IMR-90 (cell line): ENCODE data around the gene PAM16. TPM values are rescaled to one million over a fixed set of nuclear protein-coding genes. Genes with fewer than 3 reads are reported as not detected.

ENCODE experiments used
- ATAC-seq: fragments of 200-7000 bp; cut with Tn5 transposase; 2 replicates; pipeline ENCODE4 v1.9.1; 2020; ENCODE audit warnings: low read depth, mild to moderate bottlenecking, moderate library complexity
- BruUV-seq: library from RNA; stranded (reverse); fragments of 400-500 nt; replicated peaks from 2 replicates; lab custom pipeline; 2021; lab: Mats Ljungman, UMichigan
- CTCF ChIA-PET: fragments of 300-600 bp; formaldehyde crosslinking; extraction: SDS; loops from one replicate; lab custom pipeline; 2021; ENCODE audit warnings: antibody characterized with exemption; lab: Yijun Ruan, JAX
- POLR2A ChIA-PET: fragments of 300-600 bp; sonication (Branson Sonifier 250); formaldehyde crosslinking; loops from one replicate; lab custom pipeline; 2022; ENCODE audit warnings: antibody characterized with exemption; ENCODE audit not compliant: unreplicated experiment; lab: Charles Lee
- DNase-seq: peaks from one replicate; pipeline ENCODE4 v3.0.0; 2013
- H2AFZ ChIP-seq: replicated peaks from 2 replicates; pipeline ENCODE3; 2013; ENCODE audit warnings: low read length, mild to moderate bottlenecking; ENCODE audit not compliant: poor library complexity
- H2AK5ac ChIP-seq: 2 replicates; pipeline ENCODE4 v1.6.1; 2013; ENCODE audit warnings: low read depth, low read length, inconsistent platforms
- H2AK9ac ChIP-seq: replicated peaks from 2 replicates; pipeline ENCODE3; 2013; ENCODE audit warnings: mild to moderate bottlenecking, low read depth, low read length, moderate library complexity; ENCODE audit not compliant: poor library complexity
- H2BK120ac ChIP-seq: 2 replicates; pipeline ENCODE4 v1.6.1; 2013; ENCODE audit warnings: low read depth, low read length, inconsistent platforms
- H2BK15ac ChIP-seq: 3 replicates; pipeline ENCODE4 v1.6.1; 2013; ENCODE audit warnings: low read depth, low read length, inconsistent platforms
- H2BK20ac ChIP-seq: 2 replicates; pipeline ENCODE4 v1.6.1; 2013; ENCODE audit warnings: low read depth, mild to moderate bottlenecking, inconsistent platforms, low read length, moderate library complexity
- H2BK5ac ChIP-seq: 2 replicates; pipeline ENCODE4 v1.6.1; 2013; ENCODE audit warnings: mild to moderate bottlenecking, low read depth, low read length, inconsistent platforms; ENCODE audit not compliant: poor library complexity, severe bottlenecking
- H3K14ac ChIP-seq: replicated peaks from 2 replicates; pipeline ENCODE4 v1.6.1; 2013; ENCODE audit warnings: low read depth, low read length, inconsistent platforms
- H3K18ac ChIP-seq: 2 replicates; pipeline ENCODE4 v1.6.1; 2013; ENCODE audit warnings: low read depth, low read length, control low read depth
- H3K23ac ChIP-seq: 2 replicates; pipeline ENCODE4 v1.6.1; 2013; ENCODE audit warnings: low read depth, low read length, inconsistent platforms
- H3K27ac ChIP-seq: 2 replicates; pipeline ENCODE4 v1.5.1; 2013; ENCODE audit warnings: mild to moderate bottlenecking, control low read depth, low read length; ENCODE audit not compliant: insufficient read depth
- H3K27me3 ChIP-seq: 2 replicates; pipeline ENCODE4 v1.6.1; 2013; ENCODE audit warnings: low read length; ENCODE audit not compliant: control insufficient read depth, insufficient read depth
- H3K36me3 ChIP-seq: 2 replicates; pipeline ENCODE4 v1.6.1; 2013; ENCODE audit warnings: low read length, mixed read lengths; ENCODE audit not compliant: control insufficient read depth, insufficient read depth
- H3K4ac ChIP-seq: 2 replicates; pipeline ENCODE4 v1.6.1; 2013; ENCODE audit warnings: low read depth, low read length, inconsistent platforms
- H3K4me1 ChIP-seq: 2 replicates; pipeline ENCODE4 v1.6.1; 2013; ENCODE audit warnings: low read length, mixed read lengths; ENCODE audit not compliant: control insufficient read depth, insufficient read depth
- H3K4me2 ChIP-seq: 2 replicates; pipeline ENCODE4 v1.6.1; 2013; ENCODE audit warnings: low read depth, mild to moderate bottlenecking, control low read depth, low read length, moderate library complexity
- H3K4me3 ChIP-seq: 2 replicates; pipeline ENCODE4 v1.5.1; 2013; ENCODE audit warnings: low read depth, mild to moderate bottlenecking, control low read depth, low read length, moderate library complexity; ENCODE audit not compliant: insufficient read depth
- H3K56ac ChIP-seq: 2 replicates; pipeline ENCODE4 v1.6.1; 2013; ENCODE audit warnings: low read length, inconsistent platforms; ENCODE audit not compliant: insufficient read depth; ENCODE audit errors: extremely low read depth
- H3K79me1 ChIP-seq, 2 experiments: 2 replicates each; pipeline ENCODE4 v1.6.1; 2013; ENCODE audit warnings: low read length in 2 of 2, inconsistent platforms in 1 of 2, low read depth in 1 of 2
- H3K9ac ChIP-seq: 2 replicates; pipeline ENCODE4 v1.6.1; 2013; ENCODE audit warnings: low read depth, low read length, control low read depth
- H3K9me1 ChIP-seq: 2 replicates; pipeline ENCODE4 v1.6.1; 2013; ENCODE audit warnings: low read length, inconsistent platforms; ENCODE audit not compliant: insufficient read depth
- H3K9me3 ChIP-seq: 2 replicates; pipeline ENCODE4 v1.6.1; 2013; ENCODE audit warnings: low read length; ENCODE audit not compliant: control insufficient read depth, insufficient read depth
- H4K20me1 ChIP-seq: 2 replicates; pipeline ENCODE4 v1.6.1; 2013; ENCODE audit warnings: low read length, inconsistent platforms; ENCODE audit not compliant: insufficient read depth
- H4K5ac ChIP-seq: 2 replicates; pipeline ENCODE4 v1.6.1; 2013; ENCODE audit warnings: mild to moderate bottlenecking, low read depth, low read length, control low read depth
- H4K8ac ChIP-seq, 2 experiments: 2 replicates each; pipeline ENCODE4 v1.6.1; 2013; ENCODE audit warnings: low read depth in 2 of 2, low read length in 2 of 2, control low read depth in 1 of 2, inconsistent platforms in 1 of 2
- H4K91ac ChIP-seq: 2 replicates; pipeline ENCODE4 v1.6.1; 2013; ENCODE audit warnings: low read depth, low read length, inconsistent platforms; ENCODE audit not compliant: insufficient read depth
- CEBPB ChIP-seq: IDR thresholded peaks from 2 replicates; pipeline ENCODE4 v1.6.1; 2012; ENCODE audit warnings: low read depth, low read length, improper control_type of control experiment
- CHD1 ChIP-seq: IDR thresholded peaks from 2 replicates; pipeline ENCODE4 v1.6.1; 2012; ENCODE audit warnings: low read depth, low read length, improper control_type of control experiment
- FOS ChIP-seq: fragments of 150-350 bp; IDR thresholded peaks from 2 replicates; pipeline ENCODE4 v1.6.1; 2016; ENCODE audit warnings: low read depth, low read length
- MAFK ChIP-seq: IDR thresholded peaks from 2 replicates; pipeline ENCODE4 v1.6.1; 2012; ENCODE audit warnings: low read depth, low read length, improper control_type of control experiment
- MAZ ChIP-seq: IDR thresholded peaks from 2 replicates; pipeline ENCODE4 v1.6.1; 2012; ENCODE audit warnings: low read depth, mild to moderate bottlenecking, low read length, improper control_type of control experiment, moderate library complexity, borderline replicate concordance
- MXI1 ChIP-seq: IDR thresholded peaks from 2 replicates; pipeline ENCODE4 v1.6.1; 2012; ENCODE audit warnings: low read depth, mild to moderate bottlenecking, low read length, moderate library complexity, borderline replicate concordance
- NFE2L2 ChIP-seq: fragments of 150-350 bp; IDR thresholded peaks from 2 replicates; pipeline ENCODE4 v1.6.1; 2016; ENCODE audit warnings: low read depth, mild to moderate bottlenecking, low read length
- POLR2A ChIP-seq: IDR thresholded peaks from 2 replicates; pipeline ENCODE4 v1.6.1; 2012; ENCODE audit warnings: mild to moderate bottlenecking, low read depth, low read length
- RAD21 ChIP-seq: IDR thresholded peaks from 2 replicates; pipeline ENCODE4 v1.6.1; 2012; ENCODE audit warnings: low read length, improper control_type of control experiment
- RCOR1 ChIP-seq: IDR thresholded peaks from 2 replicates; pipeline ENCODE4 v1.6.1; 2012; ENCODE audit warnings: mild to moderate bottlenecking, low read length, improper control_type of control experiment; ENCODE audit not compliant: insufficient replicate concordance
- RFX5 ChIP-seq: IDR thresholded peaks from 2 replicates; pipeline ENCODE4 v1.8.0; 2012; ENCODE audit warnings: low read depth, mild to moderate bottlenecking, low read length, moderate library complexity
- USF2 ChIP-seq: fragments of 150-350 bp; IDR thresholded peaks from 2 replicates; pipeline ENCODE4 v1.6.1; 2017; ENCODE audit warnings: mild to moderate bottlenecking, antibody characterized with exemption, low read length, low read depth
- WGBS, 2 experiments: methylation state at CpG; one replicate each; pipeline versions ENCODE4 v1.1.5 to v1.1.7; 2013; ENCODE audit warnings: missing lambda C conversion rate in 2 of 2; ENCODE audit not compliant: insufficient read length in 1 of 2; ENCODE audit errors: extremely low coverage in 2 of 2; 5-methylcytosine and 5-hydroxymethylcytosine counted together
- dilution Hi-C: fragments of 300-500 bp; cut with HindIII; formaldehyde crosslinking; loops from one replicate; pipeline ENCODE4 v1.14.3; 2018; ENCODE audit warnings: low sequenced_read_pairs; ENCODE audit not compliant: unreplicated experiment
- in situ Hi-C: fragments of 300-500 bp; cut with MboI; formaldehyde crosslinking; loops from 3 replicates; pipeline ENCODE4 v1.14.3; 2019; ENCODE audit warnings: low sequenced_read_pairs, inconsistent platforms, mixed read lengths
- intact Hi-C: fragments of 100-400 bp; cut with micrococcal nuclease; formaldehyde crosslinking; loops from 2 replicates; pipeline ENCODE4 v1.10.0; 2022
- polyA plus RNA-seq, 3 experiments: library from polyadenylated mRNA; depleted of rRNA; stranded (reverse); fragments of >200 nt; gene quantifications; 2 replicates each; pipeline ENCODE4 v1.2.3, GENCODE V29; 2012; ENCODE audit warnings: low replicate concordance in 1 of 3
- total RNA-seq: library from RNA; depleted of rRNA; stranded (reverse); fragments of >200 nt; gene quantifications from 2 replicates; pipeline ENCODE4 v1.2.3, GENCODE V29; 2012
- TF ChIP-seq, protein P1 (sequence below): conservative IDR thresholded peaks from 2 replicates; pipeline ENCODE4 v1.5.1; 2012; ENCODE audit warnings: mild to moderate bottlenecking, low read depth, low read length, improper control_type of control experiment
- TF ChIP-seq, protein P2 (sequence below): fragments of 150-350 bp; IDR thresholded peaks from 2 replicates; pipeline ENCODE4 v1.6.1; 2016; ENCODE audit warnings: low read depth, mild to moderate bottlenecking, low read length, moderate library complexity, borderline replicate concordance

Gene PAM16
- total and polyA plus RNA-seq, 2 of the 4 experiments (the other 2 are of a cell fraction), result 17.9 to 48.4 TPM

GRCh38 chr16:4301177-4301576, 49.9 kb downstream of the PAM16 start:
- Histone ChIP-seq H3K14ac (no peak overlapping the region), H2AFZ (no peak overlapping the region), H3K9ac (no peak overlapping the region), H3K56ac (no peak overlapping the region), H3K4ac (0 out of 2 replicates have a peak overlapping the region, but pooled peaks have one; percentile 9), H2BK15ac (no peak overlapping the region), H3K9me1 (peaks cover 5% of the 10 kb centered on the region; the same call in 1 of the 2 replicates), H2BK120ac (peak overlapping the region; percentile 57; the same call in 1 of the 2 replicates), H2AK9ac (peak overlapping the region; percentile 55), H4K5ac (no peak overlapping the region), H4K91ac (no peak overlapping the region), H2BK20ac (peak overlapping the region; percentile 49; the same call in 1 of the 2 replicates), H2AK5ac (no peak overlapping the region), H3K9me3 (no peaks in the 10 kb centered on the region), H3K36me3 (peaks cover 2% of the 10 kb centered on the region; the same call in 1 of the 2 replicates), H3K4me2 (no peak overlapping the region), H3K4me1 (peaks cover 14% of the 10 kb centered on the region), H3K27me3 (no peaks in the 10 kb centered on the region), H3K4me3 (no peak overlapping the region), H2BK5ac (no peak overlapping the region), H3K18ac (no peak overlapping the region), H3K79me1 (peaks cover 0 to 42% of the 10 kb centered on the region in 2 experiments; a peak in 2 of 4 replicates), H3K23ac (no peak overlapping the region), H4K8ac (peak overlapping the region in 1 of 2 experiments; percentile 21; a peak in 1 of 4 replicates), H3K27ac (no peak overlapping the region), H4K20me1 (0 out of 2 replicates have a peak, but pooled peaks cover 3% of the 10 kb centered on the region)
- no TSS peak for BruUV-seq
- TF ChIP-seq MXI1 (no peak), FOS (no peak), CEBPB (no peak), USF2 (no peak), MAZ (no peak), RCOR1 (no peak), RAD21 (no peak), NFE2L2 (no peak), CHD1 (no peak), POLR2A (no peak), MAFK (no peak), RFX5 (no peak)
- TF ChIP-seq, protein P1, sequence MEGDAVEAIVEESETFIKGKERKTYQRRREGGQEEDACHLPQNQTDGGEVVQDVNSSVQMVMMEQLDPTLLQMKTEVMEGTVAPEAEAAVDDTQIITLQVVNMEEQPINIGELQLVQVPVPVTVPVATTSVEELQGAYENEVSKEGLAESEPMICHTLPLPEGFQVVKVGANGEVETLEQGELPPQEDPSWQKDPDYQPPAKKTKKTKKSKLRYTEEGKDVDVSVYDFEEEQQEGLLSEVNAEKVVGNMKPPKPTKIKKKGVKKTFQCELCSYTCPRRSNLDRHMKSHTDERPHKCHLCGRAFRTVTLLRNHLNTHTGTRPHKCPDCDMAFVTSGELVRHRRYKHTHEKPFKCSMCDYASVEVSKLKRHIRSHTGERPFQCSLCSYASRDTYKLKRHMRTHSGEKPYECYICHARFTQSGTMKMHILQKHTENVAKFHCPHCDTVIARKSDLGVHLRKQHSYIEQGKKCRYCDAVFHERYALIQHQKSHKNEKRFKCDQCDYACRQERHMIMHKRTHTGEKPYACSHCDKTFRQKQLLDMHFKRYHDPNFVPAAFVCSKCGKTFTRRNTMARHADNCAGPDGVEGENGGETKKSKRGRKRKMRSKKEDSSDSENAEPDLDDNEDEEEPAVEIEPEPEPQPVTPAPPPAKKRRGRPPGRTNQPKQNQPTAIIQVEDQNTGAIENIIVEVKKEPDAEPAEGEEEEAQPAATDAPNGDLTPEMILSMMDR, result no peak
- TF ChIP-seq, protein P2, sequence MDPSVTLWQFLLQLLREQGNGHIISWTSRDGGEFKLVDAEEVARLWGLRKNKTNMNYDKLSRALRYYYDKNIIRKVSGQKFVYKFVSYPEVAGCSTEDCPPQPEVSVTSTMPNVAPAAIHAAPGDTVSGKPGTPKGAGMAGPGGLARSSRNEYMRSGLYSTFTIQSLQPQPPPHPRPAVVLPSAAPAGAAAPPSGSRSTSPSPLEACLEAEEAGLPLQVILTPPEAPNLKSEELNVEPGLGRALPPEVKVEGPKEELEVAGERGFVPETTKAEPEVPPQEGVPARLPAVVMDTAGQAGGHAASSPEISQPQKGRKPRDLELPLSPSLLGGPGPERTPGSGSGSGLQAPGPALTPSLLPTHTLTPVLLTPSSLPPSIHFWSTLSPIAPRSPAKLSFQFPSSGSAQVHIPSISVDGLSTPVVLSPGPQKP, result no peak
- no peak for DNase-seq
- ChIA-PET POLR2A (no interaction called here), CTCF (interaction anchor here (1.1 kb wide), 1 partner anchor 9 kb away, joined by 3 read pairs; no protein-coding TSS in a partner anchor)
- dilution Hi-C loops (no loop called here), intact Hi-C loops (no loop called here), in situ Hi-C loops (no loop called here)
- no peak for ATAC-seq
- WGBS, 2 experiments, result no CpG with 5 or more reads among the region's 4 CpGs
